GM15510 (cell line): ENCODE data around the gene MORN1.

Source experiments
- POLR2A ChIP-seq: IDR thresholded peaks from 3 replicates; pipeline ENCODE4 v1.6.1; 2011; ENCODE audit warnings: borderline replicate concordance; ENCODE audit not compliant: insufficient read length; ENCODE audit errors: extremely low read depth

MORN1 gene

GRCh38 chr1:2391041-2391930, at the start of gene MORN1, which contains the start of gene RER1:
Gene MORN1, minus strand, starts transcription at chr1:2391554. Its CDS starts 21 bp downstream, at chr1:2391533.
Gene RER1, plus strand, starts transcription at chr1:2391841. Its CDS starts 3,950 bp downstream, at chr1:2395791.
- peak; percentile 84 for TF ChIP-seq POLR2A

DNA sequence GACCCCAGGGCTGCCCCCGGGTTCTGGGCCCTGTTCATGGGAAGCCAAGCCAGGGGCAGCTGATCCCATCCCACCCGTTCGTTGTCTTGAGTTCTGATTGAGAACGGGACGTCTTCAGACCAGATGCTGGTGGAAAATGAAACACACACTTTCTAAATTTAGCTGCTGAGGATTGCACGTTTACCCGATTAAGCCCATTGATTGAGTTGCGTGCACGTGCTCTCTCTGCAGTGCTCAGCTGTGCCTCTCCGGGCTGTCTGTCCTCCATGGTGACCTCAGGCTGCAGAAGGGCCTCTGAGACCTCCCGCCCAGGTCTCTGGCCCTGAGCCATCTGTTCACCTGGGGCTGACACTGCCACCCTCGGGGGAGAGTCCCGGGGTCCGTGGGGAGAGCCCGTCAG, 48.0 kb upstream of the MORN1 start:
- TF ChIP-seq POLR2A = no peak

GRCh38 chr1:2438641-2439040, 47.3 kb upstream of the MORN1 start:
- TF ChIP-seq POLR2A = no peak

DNA sequence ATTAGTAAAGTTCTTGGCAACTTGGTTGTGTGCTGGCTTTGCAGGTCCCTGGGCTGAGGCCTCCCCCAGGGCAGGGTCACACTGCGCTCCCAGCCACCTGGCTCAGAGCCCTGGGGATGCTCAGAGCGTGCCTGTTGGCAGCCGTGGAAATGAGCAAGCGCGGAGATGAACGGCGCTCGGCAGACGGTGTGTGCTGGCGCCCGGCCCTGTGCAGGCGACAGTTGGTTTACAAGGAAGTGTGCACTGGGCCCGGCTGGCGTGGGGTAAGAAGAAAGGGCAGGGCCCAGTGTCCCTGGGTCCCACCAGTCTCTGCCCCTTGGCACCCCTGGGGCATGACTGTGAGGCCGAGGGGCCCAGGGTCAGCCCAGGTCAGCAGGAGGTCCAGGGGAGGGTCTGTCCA, 46.7 kb upstream of the MORN1 start:
- no peak for TF ChIP-seq POLR2A

GRCh38 chr1:2437617-2438016, 46.3 kb upstream of the MORN1 start:
- no peak for TF ChIP-seq POLR2A

DNA sequence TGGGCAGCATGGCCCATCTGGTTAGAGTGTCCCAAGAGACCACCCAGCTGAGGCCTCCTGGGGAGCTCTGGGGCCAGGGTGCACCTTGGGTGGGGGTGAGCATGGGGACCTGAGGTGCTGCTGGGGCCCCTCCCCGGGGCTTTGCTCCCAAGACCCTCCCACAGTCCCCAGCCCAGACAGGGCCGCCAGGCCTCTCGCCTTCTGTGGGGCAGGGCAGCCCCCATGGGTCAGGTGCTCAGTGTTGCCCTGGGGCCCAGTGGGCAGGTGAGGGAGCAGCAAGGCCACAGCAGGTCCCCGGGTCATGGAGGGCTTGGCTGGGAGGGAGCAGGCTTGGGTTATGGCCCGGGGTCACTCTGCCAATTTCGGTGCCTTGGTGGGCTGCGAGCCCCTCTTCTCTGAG, 45.5 kb upstream of the MORN1 start:
- no peak for TF ChIP-seq POLR2A

GRCh38 chr1:2435746-2436355, 44.5 kb upstream of the MORN1 start:
- TF ChIP-seq POLR2A = no peak

DNA sequence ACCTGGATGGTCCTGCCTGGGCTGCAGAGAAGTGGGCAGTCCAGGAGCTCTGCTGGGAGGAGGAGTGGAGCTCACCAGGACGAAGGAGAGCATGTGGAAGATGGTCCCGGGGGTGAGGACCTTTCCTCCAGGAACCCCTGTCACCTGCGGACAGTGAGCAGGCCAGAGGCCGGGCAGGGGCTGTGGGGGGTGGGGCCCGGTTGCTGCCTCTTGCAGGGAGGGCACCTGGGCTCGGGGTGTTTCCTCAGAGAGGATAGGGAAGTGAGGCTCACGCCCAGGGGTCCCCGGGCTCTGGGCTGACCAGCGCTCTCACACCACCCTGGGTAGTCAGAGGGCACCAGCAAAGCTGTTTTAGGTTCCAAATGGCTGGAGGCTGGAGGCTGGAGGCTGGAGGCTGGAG, 43.7 kb upstream of the MORN1 start:
- no peak for TF ChIP-seq POLR2A

DNA sequence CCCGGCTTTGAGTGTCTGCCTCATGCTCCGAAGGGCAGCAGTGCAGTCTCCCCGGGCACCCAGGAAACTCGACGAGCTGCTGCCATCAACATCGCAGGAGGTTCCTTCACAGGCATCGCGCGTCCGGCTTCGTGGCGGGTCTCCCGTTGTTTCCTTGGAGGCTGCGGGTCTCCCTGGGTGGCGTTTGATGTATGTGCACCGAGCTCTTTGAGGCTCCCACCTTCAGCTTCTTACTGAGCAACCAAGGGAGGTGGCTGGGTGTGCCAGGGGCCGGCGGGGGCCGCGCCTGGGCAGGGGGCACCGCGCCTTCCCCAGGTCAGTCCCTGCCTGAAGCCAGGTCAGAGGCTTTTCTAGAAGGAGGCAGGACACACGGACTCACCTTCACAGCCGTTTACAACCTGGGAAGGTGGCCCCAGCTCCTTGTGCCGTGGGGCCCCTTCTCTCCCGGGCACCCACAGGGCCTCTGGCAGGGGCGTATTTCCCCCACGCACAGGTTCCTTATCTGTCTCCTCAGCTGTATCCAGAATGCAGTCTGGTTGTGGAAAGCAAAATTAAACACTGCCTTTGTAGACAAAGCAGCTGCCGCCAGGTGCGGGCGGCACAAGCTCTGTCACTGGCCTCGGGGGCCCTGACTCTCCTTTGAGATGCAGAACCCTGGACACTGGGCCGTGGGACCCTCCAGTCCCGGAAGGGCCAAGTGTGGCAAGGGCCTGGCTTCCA, 42.7 kb upstream of the MORN1 start:
- no peak for TF ChIP-seq POLR2A

DNA sequence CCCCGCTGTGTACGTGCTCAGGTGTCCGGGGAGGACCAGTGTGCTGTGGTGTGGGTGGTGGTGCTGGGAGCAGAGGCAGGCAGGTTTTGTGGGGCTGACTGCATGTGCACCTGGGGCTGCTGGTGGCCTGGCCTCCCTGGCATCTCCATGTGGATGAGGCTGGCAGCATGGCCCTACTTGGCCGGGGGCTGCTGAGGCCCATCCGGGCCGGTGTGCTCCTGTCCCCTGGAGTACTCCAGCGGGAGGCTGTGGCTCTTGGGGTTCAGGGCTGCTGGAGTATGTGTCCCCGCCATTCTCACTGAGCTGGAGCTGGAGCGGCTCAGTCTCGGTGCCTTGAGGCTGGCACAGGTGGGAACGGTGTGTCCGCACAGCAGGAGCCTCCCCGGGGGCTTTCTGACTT, 41.8 kb upstream of the MORN1 start:
- TF ChIP-seq POLR2A = no peak

GRCh38 chr1:2432441-2432844, 41.1 kb upstream of the MORN1 start:
- TF ChIP-seq POLR2A = no peak

- TF ChIP-seq POLR2A = no peak
Measured at GRCh38 chr1:2431518-2431917, 40.2 kb upstream of the MORN1 start.

DNA sequence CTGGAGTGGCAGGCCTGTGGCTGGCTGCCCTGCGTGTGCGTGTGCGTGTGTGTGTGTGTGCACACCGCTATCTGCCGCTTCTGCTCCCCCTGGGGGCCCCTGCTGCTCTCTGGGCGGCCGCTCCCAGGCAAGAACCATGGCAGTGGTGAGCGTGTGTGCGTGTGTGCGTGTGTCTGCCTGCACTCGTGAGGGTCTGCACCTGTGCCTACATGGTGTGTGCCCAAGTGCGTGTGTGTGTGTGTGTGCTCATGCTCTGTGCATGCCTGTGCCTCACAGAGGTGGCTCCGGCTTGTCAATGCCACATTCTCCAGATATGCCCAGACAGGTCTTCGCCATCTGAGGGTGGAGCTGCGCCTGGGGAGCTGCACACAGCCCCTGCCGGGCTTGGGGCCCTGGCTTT, 39.7 kb upstream of the MORN1 start:
- TF ChIP-seq POLR2A = no peak

DNA sequence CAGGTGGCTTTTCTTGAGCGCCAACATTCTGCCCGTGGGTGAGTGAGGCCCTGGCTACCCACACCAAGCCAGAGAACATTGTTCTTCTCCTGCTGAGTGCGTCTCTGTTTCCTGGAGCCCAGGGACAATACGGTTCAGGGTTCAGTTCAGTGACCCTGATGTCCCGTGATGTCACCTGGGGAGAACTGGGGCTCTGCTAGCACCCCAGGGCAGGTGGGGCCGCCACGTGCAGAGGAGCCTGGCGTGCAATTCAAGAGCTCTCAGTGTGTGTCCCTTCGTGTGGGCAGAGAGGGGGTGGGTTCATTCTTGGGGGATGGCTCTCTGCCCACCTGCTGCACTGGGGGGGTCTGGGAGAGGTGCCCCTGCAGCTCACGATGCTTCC, 39.2 kb upstream of the MORN1 start:
- no peak for TF ChIP-seq POLR2A
